SK-N-SH treated with all-trans-retinoic acid at 6 μM for 48 hours (cell line): ENCODE measurements around the gene CMC2.

Experiments used
- ATAC-seq: fragments of 200-7000 bp; cut with Tn5 transposase; 3 replicates; pipeline ENCODE4 v1.9.1; 2020; ENCODE audit warnings: mild to moderate bottlenecking, moderate library complexity
- ARNTL ChIP-seq: fragments of 450-650 bp; formaldehyde crosslinking; IDR thresholded peaks from 2 replicates; pipeline ENCODE4 v1.5.0; 2020; ENCODE audit warnings: low read depth, mild to moderate bottlenecking, moderate library complexity, borderline replicate concordance
- BACH2 ChIP-seq: fragments of 250-450 bp; sonication (Bioruptor Pico); IDR thresholded peaks from 2 replicates; pipeline ENCODE4 v1.9.0; 2021; ENCODE audit warnings: mild to moderate bottlenecking, borderline replicate concordance
- CREB5 ChIP-seq: fragments of 250-450 bp; sonication (Bioruptor Pico); IDR thresholded peaks from 2 replicates; pipeline ENCODE4 v1.5.1; 2020; ENCODE audit warnings: low read depth, mild to moderate bottlenecking, moderate library complexity
- CSDC2 ChIP-seq: fragments of 250-450 bp; sonication (Bioruptor Pico); IDR thresholded peaks from 2 replicates; pipeline ENCODE4 v1.5.0; 2020; ENCODE audit warnings: mild to moderate bottlenecking, moderate library complexity
- CSRNP3 ChIP-seq: fragments of 250-450 bp; sonication (Bioruptor Pico); IDR thresholded peaks from 2 replicates; pipeline ENCODE4 v1.5.1; 2021; ENCODE audit warnings: mild to moderate bottlenecking, moderate library complexity
- ESRRG ChIP-seq: fragments of 250-450 bp; sonication (Bioruptor Pico); IDR thresholded peaks from 2 replicates; pipeline ENCODE4 v1.6.1; 2021; ENCODE audit warnings: mild to moderate bottlenecking
- ISL1 ChIP-seq: fragments of 250-450 bp; sonication (Bioruptor Pico); IDR thresholded peaks from 2 replicates; pipeline ENCODE4 v2.1.2; 2022; ENCODE audit warnings: mild to moderate bottlenecking, moderate library complexity
- PPARA ChIP-seq: fragments of 250-450 bp; sonication (Bioruptor Pico); IDR thresholded peaks from 2 replicates; pipeline ENCODE4 v1.5.0; 2020; ENCODE audit warnings: mild to moderate bottlenecking, borderline replicate concordance
- RARB ChIP-seq: fragments of 250-450 bp; sonication (Bioruptor Pico); IDR thresholded peaks from 2 replicates; pipeline ENCODE4 v1.8.0; 2021; ENCODE audit warnings: mild to moderate bottlenecking, moderate library complexity
- SNAI2 ChIP-seq: fragments of 250-450 bp; sonication (Bioruptor Pico); IDR thresholded peaks from 2 replicates; pipeline ENCODE4 v1.5.0; 2020; ENCODE audit warnings: mild to moderate bottlenecking, moderate library complexity
- TCF4 ChIP-seq: fragments of 250-450 bp; sonication (Bioruptor Pico); IDR thresholded peaks from 2 replicates; pipeline ENCODE4 v1.8.0; 2021; ENCODE audit warnings: mild to moderate bottlenecking, moderate library complexity, borderline replicate concordance
- ZC3H10 ChIP-seq: fragments of 250-450 bp; sonication (Bioruptor Pico); IDR thresholded peaks from 2 replicates; pipeline ENCODE4 v1.5.1; 2021; ENCODE audit warnings: mild to moderate bottlenecking, moderate library complexity
- ZFP3 ChIP-seq: fragments of 250-450 bp; sonication (Bioruptor Pico); IDR thresholded peaks from 2 replicates; pipeline ENCODE4 v1.5.0; 2020; ENCODE audit warnings: mild to moderate bottlenecking, moderate library complexity
- ZFP30 ChIP-seq: fragments of 450-650 bp; formaldehyde crosslinking; IDR thresholded peaks from 2 replicates; pipeline ENCODE4 v1.5.0; 2022; ENCODE audit warnings: mild to moderate bottlenecking, moderate library complexity
- ZNF70 ChIP-seq: fragments of 450-650 bp; formaldehyde crosslinking; IDR thresholded peaks from 2 replicates; pipeline ENCODE4 v1.5.0; 2020; ENCODE audit warnings: mild to moderate bottlenecking, moderate library complexity
- ZNF8 ChIP-seq: fragments of 450-650 bp; formaldehyde crosslinking; IDR thresholded peaks from 2 replicates; pipeline ENCODE4 v1.5.0; 2020; ENCODE audit warnings: mild to moderate bottlenecking, moderate library complexity
- TF ChIP-seq, protein P1 (sequence below): fragments of 250-450 bp; sonication (Bioruptor Pico); IDR thresholded peaks from 2 replicates; pipeline ENCODE4 v1.8.0; 2021; ENCODE audit warnings: low read depth, mild to moderate bottlenecking, moderate library complexity, borderline replicate concordance
- TF ChIP-seq, protein P2 (sequence below): fragments of 250-450 bp; sonication (Bioruptor Pico); IDR thresholded peaks from 2 replicates; pipeline ENCODE4 v1.8.0; 2020; ENCODE audit warnings: mild to moderate bottlenecking, moderate library complexity, borderline replicate concordance

The CMC2 gene

GRCh38 chr16:80994451-80994850, 12.2 kb downstream of the CMC2 start:
- TF ChIP-seq PPARA (CRISPR knock-in tag) (no peak), ZFP3 (CRISPR knock-in tag) (no peak), CSDC2 (CRISPR knock-in tag) (no peak), CSRNP3 (no peak), TCF4 (CRISPR knock-in tag) (no peak), BACH2 (CRISPR knock-in tag) (no peak), ISL1 (peak; percentile 40), RARB (CRISPR knock-in tag) (no peak)
- TF ChIP-seq, protein P1, sequence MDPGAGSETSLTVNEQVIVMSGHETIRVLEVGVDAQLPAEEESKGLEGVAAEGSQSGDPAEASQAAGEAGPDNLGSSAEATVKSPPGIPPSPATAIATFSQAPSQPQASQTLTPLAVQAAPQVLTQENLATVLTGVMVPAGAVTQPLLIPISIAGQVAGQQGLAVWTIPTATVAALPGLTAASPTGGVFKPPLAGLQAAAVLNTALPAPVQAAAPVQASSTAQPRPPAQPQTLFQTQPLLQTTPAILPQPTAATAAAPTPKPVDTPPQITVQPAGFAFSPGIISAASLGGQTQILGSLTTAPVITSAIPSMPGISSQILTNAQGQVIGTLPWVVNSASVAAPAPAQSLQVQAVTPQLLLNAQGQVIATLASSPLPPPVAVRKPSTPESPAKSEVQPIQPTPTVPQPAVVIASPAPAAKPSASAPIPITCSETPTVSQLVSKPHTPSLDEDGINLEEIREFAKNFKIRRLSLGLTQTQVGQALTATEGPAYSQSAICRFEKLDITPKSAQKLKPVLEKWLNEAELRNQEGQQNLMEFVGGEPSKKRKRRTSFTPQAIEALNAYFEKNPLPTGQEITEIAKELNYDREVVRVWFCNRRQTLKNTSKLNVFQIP (CRISPR knock-in tag) = no peak

GRCh38 chr16:80993834-80994233, 12.9 kb downstream of the CMC2 start:
- TF ChIP-seq CREB5 (no peak), ARNTL (CRISPR knock-in tag) (no peak)
- TF ChIP-seq, all 23 proteins: peak for 0
- peak; percentile 24; the same call in 2 of the 3 replicates for ATAC-seq

More at GRCh38 chr16:80994451-80994850, 12.2 kb downstream of the CMC2 start:
- 0 out of 3 replicates have a peak, but pooled peaks have one; percentile 19 for ATAC-seq

GRCh38 chr16:80993307-80993706, 13.4 kb downstream of the CMC2 start:
- peak; percentile 93 for ATAC-seq
- TF ChIP-seq CREB5 = no peak
- TF ChIP-seq, protein P2, sequence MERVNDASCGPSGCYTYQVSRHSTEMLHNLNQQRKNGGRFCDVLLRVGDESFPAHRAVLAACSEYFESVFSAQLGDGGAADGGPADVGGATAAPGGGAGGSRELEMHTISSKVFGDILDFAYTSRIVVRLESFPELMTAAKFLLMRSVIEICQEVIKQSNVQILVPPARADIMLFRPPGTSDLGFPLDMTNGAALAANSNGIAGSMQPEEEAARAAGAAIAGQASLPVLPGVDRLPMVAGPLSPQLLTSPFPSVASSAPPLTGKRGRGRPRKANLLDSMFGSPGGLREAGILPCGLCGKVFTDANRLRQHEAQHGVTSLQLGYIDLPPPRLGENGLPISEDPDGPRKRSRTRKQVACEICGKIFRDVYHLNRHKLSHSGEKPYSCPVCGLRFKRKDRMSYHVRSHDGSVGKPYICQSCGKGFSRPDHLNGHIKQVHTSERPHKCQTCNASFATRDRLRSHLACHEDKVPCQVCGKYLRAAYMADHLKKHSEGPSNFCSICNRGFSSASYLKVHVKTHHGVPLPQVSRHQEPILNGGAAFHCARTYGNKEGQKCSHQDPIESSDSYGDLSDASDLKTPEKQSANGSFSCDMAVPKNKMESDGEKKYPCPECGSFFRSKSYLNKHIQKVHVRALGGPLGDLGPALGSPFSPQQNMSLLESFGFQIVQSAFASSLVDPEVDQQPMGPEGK = no peak
- no peak for TF ChIP-seq ZNF8 (CRISPR knock-in tag)
- TF ChIP-seq PPARA (CRISPR knock-in tag) = no peak
- no peak for TF ChIP-seq CSRNP3

DNA sequence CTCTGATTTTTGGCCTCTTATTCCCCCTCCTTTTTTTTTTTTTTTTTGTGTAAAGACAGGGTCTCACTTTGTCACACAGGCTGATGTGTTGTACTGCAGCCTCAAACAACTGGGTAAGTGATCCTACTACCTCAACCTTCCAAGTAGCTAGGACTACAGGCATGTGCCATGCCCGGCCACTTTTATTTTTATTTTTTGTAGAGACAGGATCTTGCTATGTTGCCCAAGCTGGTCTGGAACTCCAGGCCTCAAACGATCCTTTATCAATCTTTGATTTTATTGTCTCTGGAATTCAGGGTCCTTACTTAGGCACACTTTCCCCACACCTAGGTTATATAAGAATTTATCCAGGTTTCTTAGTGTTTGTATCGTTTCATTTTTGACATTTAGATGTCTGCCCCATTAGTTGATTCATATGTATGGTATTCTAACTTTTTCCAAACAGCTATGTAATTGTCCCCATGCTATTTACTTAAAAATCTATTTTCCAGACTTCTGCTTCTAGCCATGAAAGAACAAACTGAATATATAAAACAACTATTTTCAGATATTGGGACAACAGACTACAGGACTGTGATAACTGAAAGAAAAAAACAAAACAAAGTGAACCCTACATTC, 13.9 kb downstream of the CMC2 start:
- peak; percentile 30 for ATAC-seq
- no peak for TF ChIP-seq ZC3H10
- TF ChIP-seq ESRRG (CRISPR knock-in tag) = no peak
- no peak for TF ChIP-seq CREB5
- TF ChIP-seq ZFP30 (CRISPR knock-in tag) = no peak
- TF ChIP-seq ISL1 = no peak; the same call in 1 of the 2 replicates
- TF ChIP-seq ZNF70 (CRISPR knock-in tag) = no peak
- TF ChIP-seq SNAI2 (CRISPR knock-in tag) = no peak
- TF ChIP-seq ZNF8 (CRISPR knock-in tag) = no peak
- TF ChIP-seq TCF4 (CRISPR knock-in tag) = no peak
